Measurements from ENCODE around the gene PEX11G. TPM values are rescaled to one million over a fixed set of nuclear protein-coding genes. Genes with fewer than 3 reads are reported as not detected.

Gene PEX11G
- total and polyA plus RNA-seq, 12 donors = 2.5 to 24.5 (median 13.8) TPM

- 0 to 2% (median 1%) methylated on average over 11 to 33 of the region's 33 CpGs for WGBS, 4 donors
- DNase-seq = peak; percentile 72 to 86 (median 79)
- peaks cover 13 to 36% of the 10 kb centered on the region in 2 donors for H3K4me1 ChIP-seq (replicated peaks in 1 of 2)
- H3K36me3 ChIP-seq (replicated peaks in 1 of 2) = peaks cover 0 to 14% of the 10 kb centered on the region in 2 donors
- intact Hi-C loops (cut with DNase I) = no loop called here
- H3K27ac ChIP-seq = peak within 1 kb of the TSS; percentile 64 to 91 (median 88)
- H3K9me3 ChIP-seq (replicated peaks in 1 of 3) = no peaks in the 10 kb centered on the region
- H3K27me3 ChIP-seq = no peaks in the 10 kb centered on the region
- peak within 1 kb of the TSS in 2 of 4 donors; percentile 56 to 80 for H3K4me3 ChIP-seq
- no peak for TF ChIP-seq CTCF (IDR thresholded peaks at IDR 0.05)
- peak in 1 of 2 donors; percentile 24 for TF ChIP-seq POLR2A (IDR thresholded peaks at IDR 0.05)
Observed at GRCh38 chr19:7515645-7516151, 26.9 kb upstream of the PEX11G start, which contains the start of gene ZNF358. ZNF358 (plus strand) TSS chr19:7516103; CDS start chr19:7519243, 3,140 bp downstream.

- Histone ChIP-seq H3K4me3 (peak overlapping the region in 1 of 4 donors; percentile 54), H3K27me3 (no peaks in the 10 kb centered on the region), H3K27ac (peak overlapping the region; percentile 9 to 90 (median 67)), H3K4me1 (replicated peaks in 1 of 2) (peaks cover 9 to 31% of the 10 kb centered on the region in 2 donors), H3K9me3 (replicated peaks in 1 of 3) (no peaks in the 10 kb centered on the region), H3K36me3 (replicated peaks in 1 of 2) (peaks cover 0 to 11% of the 10 kb centered on the region in 2 donors)
- WGBS, 4 donors = 57 to 71% (median 64%) methylated on average over 12 to 13 of the region's 13 CpGs
- TF ChIP-seq CTCF (IDR thresholded peaks at IDR 0.05) (no peak), POLR2A (IDR thresholded peaks at IDR 0.05) (no peak)
- intact Hi-C loops (cut with DNase I) = no loop called here
- peak in 5 of 7 donors; percentile 35 to 76 (median 48) for DNase-seq
Observed at GRCh38 chr19:7515110-7515644, 26.3 kb upstream of the PEX11G start.

- no peak overlapping the region for H3K4me3 ChIP-seq
- H3K4me1 ChIP-seq (replicated peaks in 1 of 2) = peaks cover 7 to 26% of the 10 kb centered on the region in 2 donors
- no peak for TF ChIP-seq POLR2A (IDR thresholded peaks at IDR 0.05)
- TF ChIP-seq CTCF (IDR thresholded peaks at IDR 0.05) = no peak
- 83 to 92% (median 89%) methylated on average over 5 of the region's 5 CpGs for WGBS, 4 donors
- peak overlapping the region in 1 of 5 donors; percentile 88 for H3K27ac ChIP-seq
- no peak for DNase-seq
- no peaks in the 10 kb centered on the region for H3K36me3 ChIP-seq (replicated peaks in 1 of 2)
- intact Hi-C loops (cut with DNase I) = no loop called here
- no peaks in the 10 kb centered on the region for H3K9me3 ChIP-seq (replicated peaks in 1 of 3)
- H3K27me3 ChIP-seq = no peaks in the 10 kb centered on the region
Observed at GRCh38 chr19:7513809-7514642, 25.2 kb upstream of the PEX11G start.

- Histone ChIP-seq H3K27ac (no peak overlapping the region), H3K36me3 (replicated peaks in 1 of 2) (no peaks in the 10 kb centered on the region), H3K27me3 (no peaks in the 10 kb centered on the region), H3K4me1 (replicated peaks in 1 of 2) (peaks cover 12 to 25% of the 10 kb centered on the region in 2 donors), H3K9me3 (replicated peaks in 1 of 3) (no peaks in the 10 kb centered on the region), H3K4me3 (no peak overlapping the region)
- intact Hi-C loops (cut with DNase I) = no loop called here
- WGBS, 4 donors = 64 to 71% (median 69%) methylated on average over 2 to 6 of the region's 6 CpGs
- DNase-seq = no peak
- TF ChIP-seq POLR2A (IDR thresholded peaks at IDR 0.05) = no peak
- no peak for TF ChIP-seq CTCF (IDR thresholded peaks at IDR 0.05)
Observed at GRCh38 chr19:7512400-7512851, 23.6 kb upstream of the PEX11G start.

All from adrenal gland (tissue), 12 donors.